ENCODE results near the gene MKNK1.
A peak's percentile ranks its signal among the peaks of the same experiment; 100 is the strongest.

The MKNK1 gene

GRCh38 chr1:46558141-46558963, 45.7 kb downstream of the MKNK1 start:
- DNase-seq (ENCODE audit: low read depth): no peak

DNA sequence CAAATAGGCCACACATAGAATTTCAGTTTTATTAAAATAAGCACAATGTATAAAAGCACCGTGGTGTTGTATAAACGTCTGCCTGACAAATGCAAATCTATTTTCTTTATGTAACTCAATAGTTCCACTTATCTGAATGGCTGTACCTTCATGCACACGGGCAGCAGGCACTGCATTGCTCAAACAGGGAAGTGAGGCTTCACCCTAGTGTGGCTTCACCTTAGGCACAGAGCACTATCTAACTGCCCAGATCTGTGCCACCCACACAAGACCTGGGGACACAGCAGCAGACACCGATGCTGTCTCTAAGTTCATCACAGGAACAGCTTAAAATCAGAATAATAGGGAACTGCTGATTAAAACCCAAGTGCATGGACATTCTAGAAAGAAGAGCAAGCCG, 46.7 kb downstream of the MKNK1 start:
- DNase-seq (ENCODE audit: low read depth): no peak

- peak; percentile 48 for DNase-seq (ENCODE audit: low read depth)
Measured at GRCh38 chr1:46556822-46557221, 47.2 kb downstream of the MKNK1 start.

GRCh38 chr1:46555826-46556619, 48.0 kb downstream of the MKNK1 start:
- no peak for DNase-seq (ENCODE audit: low read depth)

GRCh38 chr1:46554597-46555381, 49.3 kb downstream of the MKNK1 start:
- no peak for DNase-seq (ENCODE audit: low read depth)

- no peak for DNase-seq (ENCODE audit: low read depth)
Measured at GRCh38 chr1:46554236-46554596, 49.9 kb downstream of the MKNK1 start.

DNA sequence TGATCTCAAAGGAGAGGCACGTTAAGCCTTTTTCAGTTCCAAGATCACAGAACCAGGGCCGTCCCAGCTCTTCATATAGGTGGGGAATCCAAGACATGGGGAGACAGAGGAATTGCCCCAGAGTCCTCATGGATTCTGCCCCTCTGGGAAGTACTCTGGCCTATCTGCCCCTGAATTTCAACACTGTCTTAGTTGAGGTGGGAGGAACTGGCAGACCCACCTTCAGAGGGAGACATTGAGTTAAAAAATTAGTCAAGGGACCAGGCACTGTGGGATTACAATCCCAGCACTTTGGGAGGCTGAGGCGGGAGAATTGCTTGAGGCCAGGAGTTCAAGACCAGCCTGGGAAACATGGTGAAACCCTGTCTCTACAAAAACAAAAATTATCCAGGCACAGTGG, 50.6 kb downstream of the MKNK1 start:
- DNase-seq (ENCODE audit: low read depth): no peak

DNA sequence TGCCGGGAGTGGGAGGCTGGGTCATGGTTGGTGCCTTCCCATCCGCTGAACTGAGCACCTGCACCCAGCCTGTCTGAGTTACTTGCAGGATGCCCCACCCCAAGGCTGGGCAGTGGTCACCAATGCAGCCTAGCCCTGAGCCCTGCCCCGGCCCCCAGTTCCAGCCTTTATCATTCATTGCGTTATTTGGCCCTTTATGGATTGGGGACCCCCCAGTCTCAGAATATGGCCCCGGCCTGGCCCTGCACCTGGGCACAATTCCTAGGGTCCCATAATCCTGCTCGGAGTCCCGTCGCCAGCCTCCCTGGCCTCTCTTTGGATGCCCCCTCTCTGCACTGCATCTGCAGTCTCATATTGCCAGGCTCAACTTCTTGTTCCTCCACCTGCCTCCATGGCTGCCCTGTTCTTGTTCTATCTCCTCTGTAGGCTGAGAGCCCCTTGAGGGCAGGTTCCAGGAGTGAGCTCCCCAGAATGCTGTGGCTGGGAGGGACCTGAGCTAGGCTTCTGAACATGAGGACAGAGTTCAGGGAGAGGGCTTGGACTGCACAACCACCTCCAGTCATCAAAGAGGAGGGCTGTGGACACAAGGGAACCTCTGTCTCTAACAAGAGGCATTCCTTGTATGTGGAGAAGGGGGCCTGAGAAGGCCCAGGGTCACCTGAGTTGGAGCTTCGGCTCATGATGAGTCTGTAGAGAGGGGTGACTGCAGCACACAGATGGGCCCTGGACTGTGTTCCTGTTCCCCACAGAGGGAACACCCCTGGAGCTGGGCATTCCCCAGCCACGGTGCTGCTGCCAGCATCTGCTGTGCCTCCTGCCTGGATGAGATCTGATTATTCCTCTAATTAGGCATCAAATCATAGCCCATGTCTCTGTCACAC, 51.5 kb downstream of the MKNK1 start:
- no peak for DNase-seq (ENCODE audit: low read depth)

DNA sequence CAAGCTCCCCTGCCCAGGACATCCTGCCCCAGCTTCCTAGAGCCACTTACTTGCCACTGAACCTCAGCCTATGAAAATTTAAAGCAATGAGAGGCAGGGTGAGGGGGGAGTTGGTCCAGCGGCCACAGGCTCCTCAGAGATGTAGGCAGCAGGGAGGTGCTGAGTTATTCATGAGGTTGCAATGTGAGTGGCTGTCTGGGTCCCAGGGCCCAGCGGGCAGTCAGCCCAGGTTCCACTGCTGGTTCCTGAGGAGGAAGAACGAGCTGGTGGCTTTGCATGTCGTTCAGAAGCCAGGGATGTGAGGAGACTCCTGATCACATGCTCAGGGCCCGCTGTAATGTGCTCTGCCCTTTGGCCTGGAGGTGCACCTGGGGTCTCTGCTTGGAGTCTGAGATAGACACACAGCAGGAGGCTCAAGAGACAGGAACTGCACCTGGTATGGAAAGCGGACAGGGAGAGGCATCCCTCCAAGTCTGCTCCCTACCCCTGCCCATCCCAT, 52.4 kb downstream of the MKNK1 start, which contains the start of gene KNCN:
KNCN (minus strand) TSS at position 51 of the 499 bp plus-strand sequence. CDS start 432 bp downstream, outside the sequence.
- no peak for DNase-seq (ENCODE audit: low read depth)

DNA sequence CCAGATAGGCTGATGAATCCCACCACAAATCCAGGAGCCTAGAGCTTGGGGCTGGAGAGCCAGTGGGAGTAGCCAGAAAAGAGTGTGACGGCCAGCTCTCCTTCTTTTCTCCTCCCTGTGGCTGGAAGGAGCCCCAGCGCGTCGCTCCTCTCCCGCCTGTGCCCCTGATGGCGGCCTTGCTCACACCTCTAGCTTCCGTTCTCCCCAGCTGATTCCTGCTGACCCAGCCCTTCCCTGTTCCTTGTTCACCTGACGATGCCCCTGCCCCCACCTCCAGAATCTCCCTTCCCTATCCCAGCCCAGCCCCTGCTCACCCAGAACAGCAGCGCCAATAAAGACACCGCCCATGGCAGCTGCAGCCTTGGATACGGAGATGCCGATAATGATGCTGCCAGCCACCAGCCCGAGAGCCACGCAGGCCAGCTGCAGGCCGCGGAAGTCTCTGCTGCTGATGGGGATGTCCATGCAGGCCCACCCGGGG, 53.3 kb downstream of the MKNK1 start:
- no peak for DNase-seq (ENCODE audit: low read depth)

DNA sequence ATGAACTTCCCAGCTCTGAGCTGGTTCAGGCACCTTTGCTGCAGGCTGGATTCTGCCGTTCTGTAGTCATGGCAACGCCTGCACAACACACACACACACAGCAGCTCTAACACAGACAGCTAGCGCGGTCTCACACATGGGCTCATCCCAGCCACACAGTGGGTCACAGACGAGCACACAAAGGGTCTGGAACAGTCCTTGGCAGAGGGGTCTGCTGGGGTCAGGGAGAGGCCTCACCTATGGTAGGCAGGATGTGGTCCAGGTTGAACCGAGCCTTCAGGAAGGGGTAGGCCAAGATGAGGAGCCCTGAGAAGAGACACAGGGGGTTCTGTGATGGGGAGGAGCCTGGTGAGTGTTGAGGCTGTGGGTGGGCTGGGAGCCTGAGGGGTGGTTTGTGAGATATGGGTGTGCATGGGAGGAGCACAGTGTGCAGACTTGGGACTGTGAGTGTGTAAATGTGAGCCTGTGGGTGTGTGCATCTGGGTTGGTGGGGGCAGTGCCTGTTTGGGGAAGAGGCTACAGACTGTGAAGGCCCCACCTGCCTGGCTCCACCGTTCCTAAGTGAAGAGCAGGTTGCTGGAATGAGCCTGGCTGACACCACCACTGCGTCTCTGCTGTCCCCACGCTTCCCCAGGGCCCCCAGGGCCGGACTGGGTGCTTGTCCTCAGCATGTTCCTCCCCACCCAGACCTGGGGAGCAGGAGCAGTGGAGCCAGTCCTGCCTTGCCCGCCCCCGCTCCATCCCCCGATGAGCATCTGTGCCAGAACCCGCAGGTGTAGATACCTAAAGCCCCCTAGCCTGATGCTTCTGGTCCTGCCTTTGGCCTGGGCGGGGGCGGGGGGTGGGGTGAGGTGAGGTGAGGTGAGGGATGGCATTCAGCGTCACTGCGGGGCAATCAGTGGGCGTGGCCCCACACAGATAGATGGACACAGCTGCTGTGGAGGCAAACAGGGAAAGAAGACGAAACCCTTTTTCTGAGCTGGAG, 54.1 kb downstream of the MKNK1 start:
- peak; percentile 26 for DNase-seq (ENCODE audit: low read depth)

- DNase-seq (ENCODE audit: low read depth): peak; percentile 46
Measured at GRCh38 chr1:46547481-46548383, 56.3 kb downstream of the MKNK1 start.

DNA sequence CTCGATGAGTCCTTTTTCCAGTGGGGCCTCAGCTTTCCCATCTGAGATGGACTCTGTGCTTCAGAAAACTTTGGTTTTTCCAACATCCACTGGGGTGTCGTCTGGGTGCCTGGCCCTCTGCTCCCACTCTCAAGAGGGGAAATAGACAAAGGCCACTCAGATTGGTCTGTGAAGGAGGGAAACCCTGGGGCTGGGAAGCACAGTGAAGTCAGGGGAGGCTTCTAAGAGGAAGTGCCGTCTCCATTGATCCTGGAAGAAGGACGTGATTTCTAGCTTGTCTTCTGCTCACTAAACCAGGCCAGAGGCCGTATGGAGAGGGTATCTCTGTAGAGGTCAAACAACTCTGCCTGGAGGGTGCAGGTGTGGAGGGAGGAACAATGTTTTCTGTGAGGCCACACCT, 57.9 kb downstream of the MKNK1 start:
- DNase-seq (ENCODE audit: low read depth): no peak

DNA sequence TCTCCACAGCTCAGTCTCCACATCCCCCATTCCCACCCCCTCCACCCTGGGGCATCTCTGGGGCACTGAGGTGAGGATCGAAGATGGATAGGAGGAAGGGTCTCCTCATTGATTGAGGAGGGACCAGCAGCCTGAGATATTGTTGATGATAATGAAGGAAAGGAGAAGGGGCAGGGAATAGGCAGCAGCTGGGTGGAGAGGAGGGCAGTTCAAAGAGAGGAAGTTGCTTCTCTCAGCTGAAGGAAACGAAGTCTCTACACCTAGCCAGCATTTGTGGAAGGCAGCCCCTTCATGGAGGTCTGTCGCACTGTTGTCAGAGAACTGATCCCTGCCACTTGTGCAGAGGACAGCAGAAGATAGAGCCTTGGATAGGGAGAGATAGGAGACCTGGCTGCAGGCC, 58.3 kb downstream of the MKNK1 start:
- DNase-seq (ENCODE audit: low read depth): no peak

- no peak for DNase-seq (ENCODE audit: low read depth)
Measured at GRCh38 chr1:46544561-46545240, 59.4 kb downstream of the MKNK1 start.

GRCh38 chr1:46543761-46544560, 60.1 kb downstream of the MKNK1 start:
- DNase-seq (ENCODE audit: low read depth): no peak

DNA sequence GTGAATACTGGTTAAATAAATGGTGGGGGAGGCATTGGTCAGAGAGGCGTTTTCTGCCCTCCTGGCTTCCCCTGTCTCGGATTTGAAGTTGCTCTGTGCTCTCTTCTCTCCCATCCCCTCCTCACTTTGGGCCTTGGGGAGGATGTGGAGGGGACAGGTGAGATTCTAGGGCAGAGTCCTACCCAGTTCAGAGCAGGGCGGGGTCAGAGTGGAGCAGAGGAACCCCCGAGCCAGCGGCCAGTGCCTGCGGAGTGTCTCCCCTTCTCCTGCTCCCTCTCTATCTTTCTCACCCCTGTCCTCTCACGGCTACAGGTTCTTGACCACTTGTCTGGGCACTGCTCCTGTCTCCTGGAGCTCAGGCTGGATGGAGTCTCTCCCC, 60.7 kb downstream of the MKNK1 start:
- no peak for DNase-seq (ENCODE audit: low read depth)
